GM12801 (cell line): ENCODE data around the gene HIGD1C.

ENCODE experiments used
- TF ChIP-seq, protein P1 (sequence below): IDR thresholded peaks from one replicate; pipeline ENCODE4 v1.5.1; 2011; ENCODE audit warnings: control low read depth; ENCODE audit not compliant: insufficient read length; ENCODE audit errors: extremely low read depth

HIGD1C gene

DNA sequence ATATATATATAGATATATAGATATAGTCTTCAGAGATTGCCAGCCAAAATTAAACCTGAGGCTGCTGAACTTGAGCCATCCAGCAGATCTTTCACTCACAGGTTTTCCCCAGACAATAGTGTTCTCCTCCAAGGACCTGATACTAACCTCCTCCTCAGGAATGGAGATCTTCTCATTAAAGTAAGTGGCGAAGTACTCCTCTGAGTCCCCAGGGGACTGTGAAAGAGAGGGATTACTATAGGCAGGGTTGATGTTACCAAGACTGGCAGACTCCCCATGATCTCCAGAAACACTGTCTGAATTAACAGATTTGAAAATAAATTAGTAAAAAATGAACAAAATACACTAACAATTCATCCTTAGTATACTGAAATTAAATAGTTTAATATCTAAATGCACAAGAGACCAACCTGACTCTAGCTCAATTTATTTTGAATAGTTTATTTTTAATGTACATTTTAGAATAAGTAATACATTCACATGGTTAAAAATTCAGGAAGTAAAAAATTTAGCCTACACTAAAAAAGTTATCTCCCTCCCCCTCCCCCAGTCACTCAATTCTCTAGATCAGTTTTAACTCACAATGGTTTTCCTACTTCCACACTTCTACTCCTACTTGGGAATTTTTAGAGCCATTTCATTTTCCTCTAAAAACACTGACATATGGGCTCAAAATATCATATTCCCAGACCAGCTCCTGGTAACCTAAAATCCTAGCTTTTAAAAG, 56.1 kb downstream of the HIGD1C start:
- TF ChIP-seq, protein P1, sequence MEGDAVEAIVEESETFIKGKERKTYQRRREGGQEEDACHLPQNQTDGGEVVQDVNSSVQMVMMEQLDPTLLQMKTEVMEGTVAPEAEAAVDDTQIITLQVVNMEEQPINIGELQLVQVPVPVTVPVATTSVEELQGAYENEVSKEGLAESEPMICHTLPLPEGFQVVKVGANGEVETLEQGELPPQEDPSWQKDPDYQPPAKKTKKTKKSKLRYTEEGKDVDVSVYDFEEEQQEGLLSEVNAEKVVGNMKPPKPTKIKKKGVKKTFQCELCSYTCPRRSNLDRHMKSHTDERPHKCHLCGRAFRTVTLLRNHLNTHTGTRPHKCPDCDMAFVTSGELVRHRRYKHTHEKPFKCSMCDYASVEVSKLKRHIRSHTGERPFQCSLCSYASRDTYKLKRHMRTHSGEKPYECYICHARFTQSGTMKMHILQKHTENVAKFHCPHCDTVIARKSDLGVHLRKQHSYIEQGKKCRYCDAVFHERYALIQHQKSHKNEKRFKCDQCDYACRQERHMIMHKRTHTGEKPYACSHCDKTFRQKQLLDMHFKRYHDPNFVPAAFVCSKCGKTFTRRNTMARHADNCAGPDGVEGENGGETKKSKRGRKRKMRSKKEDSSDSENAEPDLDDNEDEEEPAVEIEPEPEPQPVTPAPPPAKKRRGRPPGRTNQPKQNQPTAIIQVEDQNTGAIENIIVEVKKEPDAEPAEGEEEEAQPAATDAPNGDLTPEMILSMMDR = no peak

DNA sequence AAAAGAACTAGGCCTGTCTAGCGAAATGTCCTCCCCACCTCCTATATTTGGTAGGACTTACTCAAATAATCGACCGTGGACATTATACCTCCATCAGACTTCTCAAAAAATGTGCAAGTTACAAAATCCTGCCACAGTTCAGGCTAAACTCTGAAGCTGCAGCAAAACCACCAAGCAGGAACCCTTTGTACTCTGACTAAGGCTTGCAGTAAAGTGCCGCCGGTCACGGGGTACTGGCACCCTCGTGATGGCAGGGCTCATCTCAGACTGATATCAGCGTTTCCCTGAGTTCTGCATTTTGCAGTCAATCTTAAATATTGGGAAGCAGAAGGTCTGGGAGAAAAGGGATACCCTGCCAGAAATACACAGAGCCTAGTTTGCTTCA, 56.7 kb downstream of the HIGD1C start:
- TF ChIP-seq, protein P1 = no peak

DNA sequence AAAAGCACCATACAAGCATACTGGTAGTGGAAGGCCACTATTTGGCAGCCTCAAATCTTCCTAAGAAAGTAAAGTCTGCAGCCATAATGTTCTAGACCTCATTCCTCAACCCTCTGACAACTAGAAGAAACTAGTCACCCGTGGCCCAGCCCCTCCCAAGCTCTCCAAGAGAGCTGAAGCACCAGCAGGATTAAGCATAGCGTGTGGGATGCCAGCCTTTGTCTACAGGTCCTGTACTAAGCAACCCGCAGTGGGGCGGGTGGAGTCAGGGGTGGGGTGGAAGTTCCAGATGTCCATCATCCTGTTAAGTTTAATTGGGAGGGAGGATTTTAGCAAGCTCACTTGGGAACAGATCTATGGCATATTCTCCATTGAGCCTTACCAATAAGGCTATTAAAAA, 59.6 kb downstream of the HIGD1C start:
- TF ChIP-seq, protein P1 = no peak

DNA sequence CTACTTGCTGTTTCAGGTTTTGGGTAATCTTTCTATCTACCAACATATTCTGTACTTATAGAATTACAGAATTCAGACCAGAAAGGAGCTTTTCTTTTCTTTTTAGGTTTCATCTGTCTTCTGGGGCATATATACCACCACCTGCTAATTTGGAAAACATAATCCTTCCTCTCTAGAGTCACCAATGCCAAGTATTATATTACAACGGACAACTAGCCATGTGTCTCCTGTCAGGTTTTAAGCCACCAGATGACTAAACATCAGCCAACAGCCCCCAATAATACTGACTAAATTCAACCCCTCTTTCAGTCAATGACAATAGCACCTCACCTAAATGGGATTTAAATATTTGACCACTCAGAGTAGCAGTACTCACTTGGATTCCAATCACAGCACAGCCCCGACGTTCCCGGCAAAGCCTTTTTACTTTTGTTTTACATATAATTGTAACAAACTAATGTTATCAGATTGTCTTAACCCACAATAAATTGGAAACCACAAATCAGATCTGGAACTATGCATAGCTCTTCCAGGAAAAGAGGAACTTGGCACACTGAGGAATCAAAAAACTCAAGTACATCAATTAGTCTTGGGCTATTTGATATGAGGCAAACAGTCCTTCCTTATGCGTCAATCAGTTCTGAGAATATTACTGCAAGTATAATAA, 60.4 kb downstream of the HIGD1C start:
- TF ChIP-seq, protein P1 = no peak

DNA sequence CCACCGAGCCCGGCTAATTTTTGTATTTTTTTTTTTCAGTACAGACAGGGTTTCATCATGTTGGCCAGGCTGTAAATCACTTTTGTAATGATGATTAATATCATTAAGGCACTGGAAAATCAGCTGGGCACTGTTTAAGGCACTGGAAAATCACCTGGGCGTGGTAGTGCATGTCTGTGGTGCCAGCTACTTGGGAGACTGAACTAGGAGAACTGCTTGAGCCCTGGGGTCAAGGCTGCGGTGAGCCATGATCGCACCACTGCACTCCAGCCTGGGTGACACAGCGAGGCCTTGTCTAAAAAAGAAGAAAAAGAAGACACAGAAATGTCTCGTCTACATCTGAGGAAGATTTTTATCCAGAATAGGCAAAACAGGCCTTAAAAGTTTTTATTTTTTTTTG, 61.1 kb downstream of the HIGD1C start:
- TF ChIP-seq, protein P1 = no peak

DNA sequence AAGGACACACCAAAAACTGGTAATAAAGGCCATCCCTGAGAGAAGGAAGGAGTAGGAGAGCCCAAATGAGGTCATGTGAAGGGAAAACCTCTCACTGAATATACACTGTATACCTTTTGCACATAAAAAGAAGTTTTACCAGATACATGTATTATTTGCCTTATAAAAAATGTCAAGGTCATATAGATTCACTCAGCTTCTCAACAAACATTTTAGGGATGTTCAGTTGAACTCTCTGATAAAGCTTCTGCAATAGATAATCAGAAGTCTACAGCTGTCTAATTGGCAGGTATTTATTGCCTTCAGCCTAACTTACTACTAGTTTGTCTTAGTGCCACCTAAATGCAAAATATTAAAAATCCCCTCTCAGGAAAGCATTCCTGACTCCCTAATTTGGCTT, 65.1 kb downstream of the HIGD1C start:
- TF ChIP-seq, protein P1 = no peak

DNA sequence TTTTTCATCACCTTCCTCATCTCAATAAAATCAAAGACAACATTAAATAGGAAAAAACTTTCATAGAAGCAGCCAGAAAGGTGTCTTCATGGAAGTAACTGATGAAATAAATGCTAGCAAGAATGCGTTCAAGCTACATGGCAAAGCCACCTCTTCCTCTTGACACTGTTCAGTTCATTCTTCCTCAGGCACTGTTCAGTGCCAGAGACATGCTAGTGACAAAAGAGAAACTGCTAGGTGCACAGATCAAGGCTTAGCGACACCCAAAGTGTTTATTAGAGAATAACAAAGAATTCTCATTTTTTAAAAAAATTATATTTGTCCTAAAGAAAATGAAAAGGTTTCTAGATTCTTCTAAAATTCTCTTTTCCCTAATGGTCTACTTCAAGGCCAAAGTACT, 66.6 kb downstream of the HIGD1C start:
- TF ChIP-seq, protein P1 = no peak
